ENCODE measurements around the gene IQSEC1. TPM values are rescaled to one million over a fixed set of nuclear protein-coding genes. Genes with fewer than 3 reads are reported as not detected.
"Not testable (repeated sequence)": the region's sequence is repeated elsewhere in the genome, so short reads cannot be mapped to it uniquely, and the experiment has no call there.

Gene IQSEC1
- total RNA-seq, 1 donor from 2014 or later, result 211 TPM

GRCh38 chr3:12861611-12862010 lies 211.6 kb downstream of the IQSEC1 start:
- DNase-seq, result no peak
- Mint-ChIP-seq H3K36me3 (ENCODE audit: unreplicated experiment) (peaks cover 16% of the 10 kb centered on the region), H3K27ac (ENCODE audit: unreplicated experiment) (no peak overlapping the region), H3K9me3 (ENCODE audit: unreplicated experiment) (peaks cover 4% of the 10 kb centered on the region), H3K4me1 (ENCODE audit: low read depth, unreplicated experiment) (no peaks in the 10 kb centered on the region), H3K27me3 (ENCODE audit: unreplicated experiment) (peaks cover 2% of the 10 kb centered on the region), H3K4me3 (ENCODE audit: unreplicated experiment) (no peak overlapping the region)
- TF ChIP-seq, protein P1, sequence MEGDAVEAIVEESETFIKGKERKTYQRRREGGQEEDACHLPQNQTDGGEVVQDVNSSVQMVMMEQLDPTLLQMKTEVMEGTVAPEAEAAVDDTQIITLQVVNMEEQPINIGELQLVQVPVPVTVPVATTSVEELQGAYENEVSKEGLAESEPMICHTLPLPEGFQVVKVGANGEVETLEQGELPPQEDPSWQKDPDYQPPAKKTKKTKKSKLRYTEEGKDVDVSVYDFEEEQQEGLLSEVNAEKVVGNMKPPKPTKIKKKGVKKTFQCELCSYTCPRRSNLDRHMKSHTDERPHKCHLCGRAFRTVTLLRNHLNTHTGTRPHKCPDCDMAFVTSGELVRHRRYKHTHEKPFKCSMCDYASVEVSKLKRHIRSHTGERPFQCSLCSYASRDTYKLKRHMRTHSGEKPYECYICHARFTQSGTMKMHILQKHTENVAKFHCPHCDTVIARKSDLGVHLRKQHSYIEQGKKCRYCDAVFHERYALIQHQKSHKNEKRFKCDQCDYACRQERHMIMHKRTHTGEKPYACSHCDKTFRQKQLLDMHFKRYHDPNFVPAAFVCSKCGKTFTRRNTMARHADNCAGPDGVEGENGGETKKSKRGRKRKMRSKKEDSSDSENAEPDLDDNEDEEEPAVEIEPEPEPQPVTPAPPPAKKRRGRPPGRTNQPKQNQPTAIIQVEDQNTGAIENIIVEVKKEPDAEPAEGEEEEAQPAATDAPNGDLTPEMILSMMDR (IDR thresholded peaks at IDR 0.05; ENCODE audit: partially characterized antibody, unreplicated experiment), result no peak

- Mint-ChIP-seq H3K27ac (ENCODE audit: unreplicated experiment) (no peak overlapping the region), H3K4me3 (ENCODE audit: unreplicated experiment) (no peak overlapping the region), H3K27me3 (ENCODE audit: unreplicated experiment) (peaks cover 8% of the 10 kb centered on the region), H3K4me1 (ENCODE audit: low read depth, unreplicated experiment) (no peaks in the 10 kb centered on the region), H3K9me3 (ENCODE audit: unreplicated experiment) (peaks cover 4% of the 10 kb centered on the region), H3K36me3 (ENCODE audit: unreplicated experiment) (peaks cover 5% of the 10 kb centered on the region)
- DNase-seq, result no peak
- TF ChIP-seq, protein P1 (IDR thresholded peaks at IDR 0.05; ENCODE audit: partially characterized antibody, unreplicated experiment), result no peak
These were observed 213.4 kb downstream of the IQSEC1 start for GRCh38 chr3:12859840-12860239.

DNA sequence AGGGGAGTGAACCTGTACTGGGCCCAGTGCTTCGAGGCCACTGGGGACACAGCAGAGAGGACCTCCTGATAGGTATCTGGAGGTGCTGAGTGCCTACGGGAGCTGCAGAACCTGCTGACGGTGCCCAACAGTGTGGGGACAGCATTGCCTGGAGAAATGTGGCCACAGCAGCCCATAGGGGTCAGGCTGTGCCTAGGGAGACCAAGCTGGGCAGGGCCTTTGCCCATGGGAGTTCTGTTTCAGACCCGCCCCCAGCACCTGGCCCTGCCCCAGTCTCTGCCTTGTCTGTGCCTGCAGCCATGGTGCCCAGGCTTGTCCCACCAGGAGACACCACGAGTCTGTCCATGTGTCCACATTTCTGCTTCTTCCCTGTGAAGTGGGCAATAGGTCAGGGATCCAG lies 216.6 kb downstream of the IQSEC1 start:
- Mint-ChIP-seq H3K27me3 (ENCODE audit: unreplicated experiment) (peaks cover 9% of the 10 kb centered on the region), H3K27ac (ENCODE audit: unreplicated experiment) (no peak overlapping the region), H3K9me3 (ENCODE audit: unreplicated experiment) (peaks cover 7% of the 10 kb centered on the region), H3K4me3 (ENCODE audit: unreplicated experiment) (no peak overlapping the region), H3K36me3 (ENCODE audit: unreplicated experiment) (peaks cover 5% of the 10 kb centered on the region), H3K4me1 (ENCODE audit: low read depth, unreplicated experiment) (no peaks in the 10 kb centered on the region)
- no peak for DNase-seq
- TF ChIP-seq, protein P1 (IDR thresholded peaks at IDR 0.05; ENCODE audit: partially characterized antibody, unreplicated experiment), result no peak

DNA sequence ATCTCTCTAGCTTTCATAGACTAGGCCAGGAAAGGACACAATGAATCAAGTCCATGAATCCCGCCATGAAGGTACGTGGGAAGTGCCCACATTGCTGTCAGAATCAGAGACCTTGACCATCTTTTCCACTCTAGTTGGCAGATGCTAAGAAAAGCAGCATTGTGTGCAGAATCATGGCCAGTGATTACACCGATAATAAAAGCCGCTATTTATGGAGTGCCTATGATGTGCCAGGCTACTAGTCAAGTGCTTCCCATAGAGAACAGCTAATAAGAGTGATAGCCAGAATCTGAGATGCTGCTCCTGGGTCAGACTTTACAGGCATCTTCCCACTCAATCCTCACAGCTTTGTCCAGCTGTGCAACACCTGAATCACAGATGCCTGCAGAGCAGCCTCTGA lies 218.7 kb downstream of the IQSEC1 start:
- Mint-ChIP-seq H3K27me3 (ENCODE audit: unreplicated experiment) (peaks cover 10% of the 10 kb centered on the region), H3K36me3 (ENCODE audit: unreplicated experiment) (no peaks in the 10 kb centered on the region)

DNA sequence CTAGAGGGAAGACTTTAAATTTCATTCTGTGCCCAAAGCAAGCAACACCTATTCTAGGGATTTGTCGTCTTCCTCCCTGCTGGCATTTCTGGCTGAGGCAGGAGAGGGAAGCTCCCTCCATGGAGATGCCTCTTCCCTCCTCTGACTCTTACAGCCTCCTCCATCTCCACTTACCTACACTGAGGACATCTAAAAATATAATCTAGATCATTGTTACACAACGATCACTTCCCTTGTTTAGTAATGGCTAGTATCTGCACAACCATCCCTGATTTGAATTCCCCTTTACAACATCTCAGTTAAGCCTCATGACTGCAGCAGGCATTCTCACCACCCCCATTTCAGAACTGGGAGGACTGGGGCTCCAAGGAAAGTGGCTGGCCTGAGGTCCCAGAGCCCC lies 219.4 kb downstream of the IQSEC1 start:
- H3K9me3 Mint-ChIP-seq (ENCODE audit: unreplicated experiment); H3K27ac Mint-ChIP-seq (ENCODE audit: unreplicated experiment); DNase-seq; H3K4me3 Mint-ChIP-seq (ENCODE audit: unreplicated experiment); H3K4me1 Mint-ChIP-seq (ENCODE audit: low read depth, unreplicated experiment); H3K36me3 Mint-ChIP-seq (ENCODE audit: unreplicated experiment): not testable (repeated sequence)
- H3K27me3 Mint-ChIP-seq (ENCODE audit: unreplicated experiment), result peaks cover 10% of the 10 kb centered on the region

More for the DNA sequence above, 218.7 kb downstream of the IQSEC1 start:
- Mint-ChIP-seq H3K9me3 (ENCODE audit: unreplicated experiment) (peaks cover 7% of the 10 kb centered on the region), H3K4me1 (ENCODE audit: low read depth, unreplicated experiment) (no peaks in the 10 kb centered on the region), H3K4me3 (ENCODE audit: unreplicated experiment) (no peak overlapping the region), H3K27ac (ENCODE audit: unreplicated experiment) (no peak overlapping the region)
- DNase-seq, result no peak
- TF ChIP-seq, protein P1 (IDR thresholded peaks at IDR 0.05; ENCODE audit: partially characterized antibody, unreplicated experiment), result no peak

GRCh38 chr3:12852201-12852600 lies 221.0 kb downstream of the IQSEC1 start:
- Mint-ChIP-seq H3K9me3 (ENCODE audit: unreplicated experiment) (peaks cover 7% of the 10 kb centered on the region), H3K4me1 (ENCODE audit: low read depth, unreplicated experiment) (no peaks in the 10 kb centered on the region), H3K27me3 (ENCODE audit: unreplicated experiment) (peaks cover 10% of the 10 kb centered on the region), H3K4me3 (ENCODE audit: unreplicated experiment) (no peak overlapping the region), H3K27ac (ENCODE audit: unreplicated experiment) (no peak overlapping the region), H3K36me3 (ENCODE audit: unreplicated experiment) (no peaks in the 10 kb centered on the region)
- no peak for DNase-seq
- TF ChIP-seq, protein P1 (IDR thresholded peaks at IDR 0.05; ENCODE audit: partially characterized antibody, unreplicated experiment), result no peak

Data from glutamatergic neuron (in vitro differentiated cells).